GM21447 (cell line): ENCODE results near the gene SPON1.

Experiments
- ATAC-seq: cut with Tn5 transposase; IDR thresholded peaks from one replicate; pipeline ENCODE4 v1.9.1; 2021; ENCODE audit not compliant: unreplicated experiment

Gene SPON1

GRCh38 chr11:13942971-13943381 is 19.5 kb upstream of the SPON1 start:
- ATAC-seq: no peak

GRCh38 chr11:13944016-13944415 is 18.5 kb upstream of the SPON1 start:
- no peak for ATAC-seq

- ATAC-seq: no peak
Observed at GRCh38 chr11:13944911-13945425, 17.6 kb upstream of the SPON1 start.

GRCh38 chr11:13947379-13947778 is 15.1 kb upstream of the SPON1 start:
- no peak for ATAC-seq

- no peak for ATAC-seq
Observed at GRCh38 chr11:13949876-13950275, 12.6 kb upstream of the SPON1 start.

- no peak for ATAC-seq
Observed at GRCh38 chr11:13952221-13952620, 10.3 kb upstream of the SPON1 start.

- ATAC-seq: no peak
Observed at GRCh38 chr11:13952668-13953067, 9.9 kb upstream of the SPON1 start.

GRCh38 chr11:13954591-13954990 is 7.9 kb upstream of the SPON1 start:
- ATAC-seq: no peak

- no peak for ATAC-seq
Observed at GRCh38 chr11:13955971-13956421, 6.5 kb upstream of the SPON1 start.

- no peak for ATAC-seq
Observed at GRCh38 chr11:13956988-13957387, 5.5 kb upstream of the SPON1 start.

GRCh38 chr11:13958641-13959400 is 3.7 kb upstream of the SPON1 start:
- no peak for ATAC-seq

- no peak for ATAC-seq
Observed at GRCh38 chr11:13962198-13962561, 343 bp upstream of the SPON1 start.

- no peak for ATAC-seq
Observed at GRCh38 chr11:13963169-13963948, 836 bp downstream of the SPON1 start.

GRCh38 chr11:13963949-13964770 is 1.6 kb downstream of the SPON1 start:
- no peak for ATAC-seq

GRCh38 chr11:13964771-13965074 is 2.2 kb downstream of the SPON1 start:
- no peak for ATAC-seq

- no peak for ATAC-seq
Observed at GRCh38 chr11:13965337-13965736, 2.8 kb downstream of the SPON1 start.

GRCh38 chr11:13966013-13966412 is 3.5 kb downstream of the SPON1 start:
- no peak for ATAC-seq

GRCh38 chr11:13966486-13966885 is 4.0 kb downstream of the SPON1 start:
- ATAC-seq: no peak

- ATAC-seq: no peak
Observed at GRCh38 chr11:13970986-13971385, 8.5 kb downstream of the SPON1 start.

GRCh38 chr11:13972043-13972910 is 9.8 kb downstream of the SPON1 start:
- no peak for ATAC-seq

- no peak for ATAC-seq
Observed at GRCh38 chr11:13972944-13973343, 10.4 kb downstream of the SPON1 start.
